Heart left ventricle (tissue), 16 donors: Measurements from ENCODE around the gene HTR6. TPM values are rescaled to one million over a fixed set of nuclear protein-coding genes. Genes with fewer than 3 reads are reported as not detected.

Experiments
- ATAC-seq, 4 donors: fragments of 200-7000 bp; cut with Tn5 transposase; one replicate each; pipeline ENCODE4 v1.9.1; 2020 to 2022; ENCODE audit warnings: moderate library complexity in 4 of 4, mild to moderate bottlenecking in 3 of 4, moderate number of reproducible peaks in 1 of 4
- DNase-seq, 5 donors: peaks; one replicate each; pipeline ENCODE4 v3.0.0-alpha.2; 2020
- H3K27ac ChIP-seq, 12 donors: fragments of 200-600 bp; sonication (generic) in 4 of 12; one replicate each; pipeline versions ENCODE4 v1.5.0 to v1.8.0; 2016 to 2022; ENCODE audit warnings: mild to moderate bottlenecking in 2 of 12
- H3K27me3 ChIP-seq, 9 donors: fragments of 200-600 bp; sonication (generic) in 2 of 9; one replicate each; pipeline versions ENCODE4 v1.5.1 to v1.8.0; 2016 to 2022; ENCODE audit warnings: mild to moderate bottlenecking in 3 of 9
- H3K36me3 ChIP-seq, 9 donors: fragments of 200-600 bp; sonication (generic) in 2 of 9; one replicate each; pipeline versions ENCODE4 v1.5.0 to v1.8.0; 2018 to 2022; ENCODE audit warnings: mild to moderate bottlenecking in 2 of 9
- H3K4me1 ChIP-seq, 12 donors: fragments of 200-600 bp; sonication (generic) in 4 of 12; one replicate each; pipeline versions ENCODE4 v1.5.0 to v1.8.0; 2016 to 2022; ENCODE audit warnings: mild to moderate bottlenecking in 3 of 12
- H3K4me3 ChIP-seq, 12 donors: fragments of 200-600 bp; sonication (generic) in 4 of 12; one replicate each; pipeline versions ENCODE4 v1.5.0 to v1.8.0; 2017 to 2022; ENCODE audit warnings: mild to moderate bottlenecking in 9 of 12, moderate library complexity in 4 of 12
- H3K9me3 ChIP-seq, 12 donors: fragments of 200-600 bp; sonication (generic) in 4 of 12; one replicate each; pipeline versions ENCODE4 v1.5.0 to v1.8.0; 2016 to 2022; ENCODE audit warnings: mild to moderate bottlenecking in 1 of 12
- POLR2A ChIP-seq, 2 donors: fragments of 450-650 bp; IDR thresholded peaks; one replicate each; pipeline ENCODE4 v1.6.1; 2017; ENCODE audit warnings: antibody characterized with exemption in 2 of 2, mild to moderate bottlenecking in 2 of 2, moderate library complexity in 2 of 2
- WGBS, 4 donors: extraction: QIAGEN DNeasy Blood & Tissue Kit in 2 of 4; methylation state at CpG; one replicate each; pipeline versions ENCODE4 v1.1.5 to v1.1.7; 2013 to 2018; 5-methylcytosine and 5-hydroxymethylcytosine counted together
- intact Hi-C, 10 donors: fragments of 100-400 bp; cut with DNase I; formaldehyde crosslinking; loops; one replicate each; pipeline versions ENCODE4 v1.11.1 to v1.14.2; 2022
- polyA plus RNA-seq, 2 donors: library from polyadenylated mRNA; stranded (reverse); fragments of 200-250 nt; gene quantifications; one replicate each; pipeline ENCODE4 v1.2.3, GENCODE V29; 2013
- total RNA-seq, 9 donors: library from RNA; depleted of rRNA in 2 of 9; stranded (reverse); fragments of >200 nt in 2 of 9; fragmentation: NEBNext Ultra II Directional in 3 of 9; extraction: Animal tissue kit (Norgen Biotek cat#: 25700) in 3 of 9; gene quantifications; one replicate each; pipeline versions ENCODE4 v1.1.0 to v1.2.4, GENCODE V29; 2016 to 2023
- TF ChIP-seq, protein P1 (sequence below), 12 donors: fragments of 200-600 bp; sonication (generic) in 4 of 12; IDR thresholded peaks; one replicate each; pipeline versions ENCODE4 v1.5.0 to v1.8.0; 2018 to 2022; ENCODE audit warnings: antibody characterized with exemption in 12 of 12, mild to moderate bottlenecking in 5 of 12
- donor health status: ischemic (EF 13 %, LVEDD 7.1; RV severe dilation, severe dysfunction).
- donor health status: healthy with polysubstance abuse.
- donor health status: DM: no; HTN: yes; CAD: no.
- donor health status: DM: no; HTN: no; CAD: no.
- donor health status: ischemic (EF 25% LVEDD 6.9; RV normal size, moderate dysfunction).
- donor health status: ischemic (EF 25% LVEDD 5.7; RV mildly dilated, moderate dysfunction).
- donor health status: healthy.
- donor health status: DM: yes; HTN: yes; CAD: no.
- donor health status: ischemic (EF 35%, LVEDD 5.7; RV mildly dilated, moderate dysfunction).
- donor health status: nonischemic (EF 11% LVEDD 7.7; RV severe dilation, severe dysfunction).
- donor health status: DM: yes; HTN: yes; CAD: no.
- donor health status: PGD.
- donor health status: ischemic (EF 29% LVEDD 5.4; RV normal size, mild dysfunction).
- donor health status: nonischemic (EF 23%, LVEDD 6.1; RV moderate dilation, normal function).

The HTR6 gene
- total and polyA plus RNA-seq, 11 donors = not detected

DNA sequence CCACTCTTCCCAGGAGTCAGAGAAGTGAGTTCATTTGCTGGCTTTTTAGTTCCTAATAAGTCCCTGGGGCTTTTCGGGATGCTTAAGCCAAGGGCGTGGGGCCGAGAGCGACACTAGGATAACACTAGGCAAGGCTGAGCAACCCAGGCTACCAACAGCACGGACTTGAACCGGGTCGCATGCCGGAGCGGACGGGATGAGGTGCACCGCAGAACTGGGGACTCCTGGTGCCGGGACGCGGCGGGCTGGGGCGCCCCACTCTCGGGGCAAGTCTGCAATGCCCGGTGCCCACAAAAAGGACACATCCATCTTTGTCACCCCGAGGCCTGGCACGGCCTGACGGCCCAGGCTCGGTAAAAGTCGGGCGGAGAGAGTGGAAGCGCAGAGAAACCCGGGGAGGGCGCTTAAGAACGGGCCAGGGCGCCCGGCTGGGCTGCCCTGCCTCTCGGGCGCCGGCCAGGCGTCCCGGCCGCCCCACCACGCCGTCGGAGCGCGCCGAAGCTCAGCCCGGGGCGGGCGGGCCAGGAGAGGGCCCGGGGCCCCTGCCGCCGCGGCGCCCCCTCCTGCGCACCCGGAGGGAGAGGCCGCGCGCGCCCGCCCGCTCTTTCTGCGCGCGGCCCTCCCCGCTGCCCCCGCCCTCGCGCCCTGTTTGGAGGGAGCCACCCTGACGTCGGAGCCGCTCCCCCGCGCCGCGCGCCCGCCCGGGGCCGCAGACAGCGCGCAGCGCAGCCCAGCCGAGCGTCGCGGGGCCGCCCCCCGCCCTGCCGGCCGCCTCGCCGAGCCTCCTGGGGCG, 20.9 kb upstream of the HTR6 start, which contains the start of gene NBL1:
Gene NBL1, plus strand, starts transcription at position 710 of the 793 bp plus-strand sequence. CDS start 10,720 bp downstream, outside the sequence.
- intact Hi-C loops = loop anchor here in 8 of 10 donors (2.0 to 10.0 kb wide), 10 partner anchors 36 to 159 kb away; partner anchors contain the start of gene CAPZB (in 2 of the 8)
- ATAC-seq = peak; percentile 38 to 84 (median 78)
- peak; percentile 74 to 87 (median 86) for DNase-seq

DNA sequence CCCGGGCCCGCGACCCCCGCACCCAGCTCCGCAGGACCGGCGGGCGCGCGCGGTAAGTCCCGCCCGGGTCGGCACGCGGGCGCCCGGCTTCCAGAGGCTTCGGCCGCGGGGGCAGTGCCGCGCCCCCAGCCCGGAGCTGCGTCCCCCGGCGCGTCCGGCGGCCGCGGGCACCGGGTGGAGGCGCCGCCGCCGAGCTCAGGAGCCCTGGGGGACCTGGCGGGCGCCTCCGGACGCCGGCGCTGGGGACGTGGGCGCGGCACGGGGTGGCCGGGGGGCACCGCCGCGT, 20.3 kb upstream of the HTR6 start:
- Histone ChIP-seq H3K36me3 (no peaks in the 10 kb centered on the region), H3K9me3 (no peaks in the 10 kb centered on the region), H3K27ac (peak overlapping the region; percentile 81 to 97 (median 92)), H3K4me1 (peaks cover 5 to 59% (median 32%) of the 10 kb centered on the region in 12 donors), H3K27me3 (peaks cover 0 to 29% (median 0%) of the 10 kb centered on the region in 9 donors), H3K4me3 (peak overlapping the region; percentile 16 to 98 (median 81))
- DNase-seq (no peak), ATAC-seq (peak in 1 of 4 donors; percentile 2)
- intact Hi-C loops = loop anchor here in 8 of 10 donors (2.0 to 10.0 kb wide), 10 partner anchors 37 to 160 kb away; partner anchors contain the start of gene CAPZB (in 2 of the 8)
- TF ChIP-seq, protein P1, sequence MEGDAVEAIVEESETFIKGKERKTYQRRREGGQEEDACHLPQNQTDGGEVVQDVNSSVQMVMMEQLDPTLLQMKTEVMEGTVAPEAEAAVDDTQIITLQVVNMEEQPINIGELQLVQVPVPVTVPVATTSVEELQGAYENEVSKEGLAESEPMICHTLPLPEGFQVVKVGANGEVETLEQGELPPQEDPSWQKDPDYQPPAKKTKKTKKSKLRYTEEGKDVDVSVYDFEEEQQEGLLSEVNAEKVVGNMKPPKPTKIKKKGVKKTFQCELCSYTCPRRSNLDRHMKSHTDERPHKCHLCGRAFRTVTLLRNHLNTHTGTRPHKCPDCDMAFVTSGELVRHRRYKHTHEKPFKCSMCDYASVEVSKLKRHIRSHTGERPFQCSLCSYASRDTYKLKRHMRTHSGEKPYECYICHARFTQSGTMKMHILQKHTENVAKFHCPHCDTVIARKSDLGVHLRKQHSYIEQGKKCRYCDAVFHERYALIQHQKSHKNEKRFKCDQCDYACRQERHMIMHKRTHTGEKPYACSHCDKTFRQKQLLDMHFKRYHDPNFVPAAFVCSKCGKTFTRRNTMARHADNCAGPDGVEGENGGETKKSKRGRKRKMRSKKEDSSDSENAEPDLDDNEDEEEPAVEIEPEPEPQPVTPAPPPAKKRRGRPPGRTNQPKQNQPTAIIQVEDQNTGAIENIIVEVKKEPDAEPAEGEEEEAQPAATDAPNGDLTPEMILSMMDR (IDR thresholded peaks at IDR 0.05) = no peak
- TF ChIP-seq POLR2A (IDR thresholded peaks at IDR 0.05) = no peak
- WGBS, 4 donors = 1 to 2% (median 1%) methylated on average over 14 to 51 of the region's 51 CpGs

More for the DNA sequence above, 20.9 kb upstream of the HTR6 start, which contains the start of gene NBL1:
- WGBS, 4 donors = 1 to 3% (median 2%) methylated on average over 13 to 90 of the region's 90 CpGs
- Histone ChIP-seq H3K27ac (peak within 1 kb of the TSS; percentile 81 to 97 (median 92)), H3K27me3 (peaks cover 0 to 29% (median 0%) of the 10 kb centered on the region in 9 donors), H3K4me1 (peaks cover 5 to 53% (median 31%) of the 10 kb centered on the region in 12 donors), H3K4me3 (peak within 1 kb of the TSS; percentile 24 to 98 (median 81)), H3K9me3 (no peaks in the 10 kb centered on the region), H3K36me3 (no peaks in the 10 kb centered on the region)
- TF ChIP-seq, protein P1 (IDR thresholded peaks at IDR 0.05) = peak in 1 of 12 donors; percentile 2
- no peak for TF ChIP-seq POLR2A (IDR thresholded peaks at IDR 0.05)

DNA sequence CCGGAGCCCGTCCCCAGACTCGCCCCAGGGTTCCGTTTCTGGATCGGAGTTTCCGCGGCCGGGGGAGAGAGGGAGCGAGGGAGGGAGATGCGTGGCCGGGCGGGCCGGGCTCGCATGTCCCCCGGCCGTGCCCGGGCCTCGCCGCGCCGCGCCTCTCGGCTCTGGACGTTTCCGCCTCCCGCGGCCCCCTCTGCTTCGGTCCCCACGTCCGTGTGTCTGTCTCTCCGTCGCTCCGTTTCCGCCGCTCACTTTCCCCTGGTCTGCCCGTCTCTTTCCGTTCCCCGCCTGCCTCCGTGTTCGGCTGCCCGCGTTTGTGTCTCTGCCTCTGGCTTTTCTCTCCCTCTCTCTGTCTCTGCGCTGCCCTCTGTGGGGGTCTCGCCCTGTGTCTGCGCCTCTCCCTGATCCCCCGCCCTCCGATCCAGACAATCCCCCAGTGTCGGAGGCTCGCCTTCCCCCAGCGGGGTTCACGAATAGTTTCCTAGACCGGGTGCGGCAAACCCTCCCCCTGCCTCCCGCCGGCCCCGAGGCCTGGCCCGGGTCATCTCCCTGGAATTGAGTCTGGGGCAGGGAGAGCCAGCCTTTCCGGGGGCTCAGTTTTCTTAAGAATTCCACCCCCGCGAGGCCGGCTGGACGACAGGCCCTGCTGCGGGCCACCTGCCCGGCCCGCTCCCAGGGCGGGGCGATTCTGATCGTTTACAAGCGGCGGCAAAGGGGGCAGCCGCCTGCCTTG, 19.8 kb upstream of the HTR6 start:
- intact Hi-C loops = loop anchor here in 9 of 10 donors (2.0 to 10.0 kb wide), 13 partner anchors 38 to 253 kb away; partner anchors contain the start of gene CAPZB (in 5 of the 9)
- no peaks in the 10 kb centered on the region for H3K9me3 ChIP-seq
- H3K4me3 ChIP-seq = peak overlapping the region; percentile 16 to 98 (median 81)
- ATAC-seq (peak in 3 of 4 donors; percentile 7 to 17 (median 14)), DNase-seq (peak in 3 of 5 donors; percentile 46 to 56 (median 55))
- H3K4me1 ChIP-seq = peaks cover 7 to 64% (median 37%) of the 10 kb centered on the region in 12 donors
- 6 to 9% (median 8%) methylated on average over 56 to 71 of the region's 71 CpGs for whole genome bisulfite sequencing, 4 donors
- H3K27me3 ChIP-seq = peaks cover 0 to 29% (median 0%) of the 10 kb centered on the region in 9 donors
- TF ChIP-seq POLR2A (IDR thresholded peaks at IDR 0.05) = no peak
- TF ChIP-seq, protein P1 (IDR thresholded peaks at IDR 0.05) = no peak
- H3K36me3 ChIP-seq = no peaks in the 10 kb centered on the region
- peak overlapping the region; percentile 81 to 97 (median 92) for H3K27ac ChIP-seq
